Measurements from ENCODE around the gene PHKG2.

DNA sequence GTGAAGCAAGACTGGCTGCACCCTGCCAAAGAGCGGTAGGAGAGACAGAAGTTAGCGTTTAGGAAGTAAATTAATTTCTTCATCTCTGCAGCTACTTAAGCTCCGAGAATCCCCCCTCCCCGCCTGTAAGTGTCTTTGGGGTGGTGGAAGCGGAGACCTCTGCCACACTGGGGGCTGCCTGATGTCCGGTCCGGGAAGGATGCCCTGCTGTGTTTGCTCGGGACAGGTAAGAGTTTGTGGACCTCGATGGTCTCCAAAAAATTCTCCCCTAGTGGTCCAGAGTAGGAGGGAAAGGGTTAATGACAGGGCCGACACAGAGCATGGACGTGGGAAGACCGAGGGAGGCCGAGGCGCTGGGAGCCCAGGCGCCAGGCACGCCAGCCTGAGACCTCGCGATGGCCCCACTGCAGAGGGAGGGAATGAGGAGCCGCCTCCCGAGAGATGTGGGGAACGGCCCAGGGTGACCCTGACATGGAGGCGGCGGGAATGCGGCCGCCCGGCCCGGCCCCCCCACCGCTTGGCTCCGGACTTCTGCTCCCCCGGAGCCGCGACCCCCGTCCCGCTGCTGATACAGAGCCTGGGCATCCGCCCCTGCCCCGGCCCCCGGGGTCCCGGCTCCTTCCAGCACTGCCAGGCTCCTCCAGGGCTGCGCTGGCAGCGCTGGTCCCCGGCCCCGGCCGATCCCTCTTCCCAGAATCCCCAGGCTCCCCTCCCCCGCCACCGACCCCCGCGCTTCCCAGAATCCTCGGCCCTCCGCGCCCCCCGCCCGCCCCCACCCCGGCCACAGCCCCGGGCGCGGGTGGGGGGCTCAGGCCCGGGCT is 38.1 kb downstream of the PHKG2 start:
- TF ChIP-seq, protein P1, sequence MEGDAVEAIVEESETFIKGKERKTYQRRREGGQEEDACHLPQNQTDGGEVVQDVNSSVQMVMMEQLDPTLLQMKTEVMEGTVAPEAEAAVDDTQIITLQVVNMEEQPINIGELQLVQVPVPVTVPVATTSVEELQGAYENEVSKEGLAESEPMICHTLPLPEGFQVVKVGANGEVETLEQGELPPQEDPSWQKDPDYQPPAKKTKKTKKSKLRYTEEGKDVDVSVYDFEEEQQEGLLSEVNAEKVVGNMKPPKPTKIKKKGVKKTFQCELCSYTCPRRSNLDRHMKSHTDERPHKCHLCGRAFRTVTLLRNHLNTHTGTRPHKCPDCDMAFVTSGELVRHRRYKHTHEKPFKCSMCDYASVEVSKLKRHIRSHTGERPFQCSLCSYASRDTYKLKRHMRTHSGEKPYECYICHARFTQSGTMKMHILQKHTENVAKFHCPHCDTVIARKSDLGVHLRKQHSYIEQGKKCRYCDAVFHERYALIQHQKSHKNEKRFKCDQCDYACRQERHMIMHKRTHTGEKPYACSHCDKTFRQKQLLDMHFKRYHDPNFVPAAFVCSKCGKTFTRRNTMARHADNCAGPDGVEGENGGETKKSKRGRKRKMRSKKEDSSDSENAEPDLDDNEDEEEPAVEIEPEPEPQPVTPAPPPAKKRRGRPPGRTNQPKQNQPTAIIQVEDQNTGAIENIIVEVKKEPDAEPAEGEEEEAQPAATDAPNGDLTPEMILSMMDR (IDR thresholded peaks at IDR 0.05; ENCODE audit: low read length) = no peak
- TF ChIP-seq EZH2phosphoT487 (IDR thresholded peaks at IDR 0.05; ENCODE audit: low read length) = no peak
